ENCODE data around the gene KCTD1. TPM values are rescaled to one million over a fixed set of nuclear protein-coding genes. Genes with fewer than 3 reads are reported as not detected.
A peak's percentile ranks its signal among the peaks of the same experiment; 100 is the strongest.

KCTD1 gene
- polyA plus RNA-seq, 6 donors from 2014 or later = not detected

GRCh38 chr18:26524504-26525351 lies 23.6 kb downstream of the KCTD1 start:
- H3K27me3 Mint-ChIP-seq = no peaks in the 10 kb centered on the region
- no peak overlapping the region for H3K4me3 Mint-ChIP-seq
- no peaks in the 10 kb centered on the region for H3K36me3 Mint-ChIP-seq
- no peak for DNase-seq
- ATAC-seq (ENCODE audit: low read depth in 2 of 2) = no peak
- H3K4me1 Mint-ChIP-seq = no peaks in the 10 kb centered on the region
- no peaks in the 10 kb centered on the region for H3K9me3 Mint-ChIP-seq
- H3K27ac Mint-ChIP-seq = no peak overlapping the region

DNA sequence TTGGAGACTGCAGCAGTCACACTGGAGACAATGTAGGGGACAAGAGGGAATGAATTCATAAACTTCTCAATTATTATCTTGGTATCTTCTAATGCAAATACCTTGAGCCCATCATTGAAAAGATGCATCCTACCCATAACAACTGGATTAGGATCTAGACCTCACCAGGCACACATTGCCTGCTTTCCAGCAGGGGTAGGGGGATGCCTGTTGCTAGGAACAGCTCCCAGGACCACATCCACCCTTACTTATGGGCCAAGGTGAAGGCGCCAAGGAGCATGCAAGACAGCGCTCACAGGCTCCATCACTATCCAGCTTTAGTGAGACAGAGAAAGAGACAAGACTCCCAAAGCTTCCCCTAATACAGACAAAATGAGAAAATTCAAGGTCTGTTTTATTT lies 24.4 kb downstream of the KCTD1 start:
- no peaks in the 10 kb centered on the region for H3K27me3 Mint-ChIP-seq
- DNase-seq = no peak
- no peaks in the 10 kb centered on the region for H3K36me3 Mint-ChIP-seq
- no peaks in the 10 kb centered on the region for H3K4me1 Mint-ChIP-seq
- H3K4me3 Mint-ChIP-seq = no peak overlapping the region
- H3K27ac Mint-ChIP-seq = no peak overlapping the region
- no peaks in the 10 kb centered on the region for H3K9me3 Mint-ChIP-seq
- no peak for ATAC-seq (ENCODE audit: low read depth in 2 of 2)

- Mint-ChIP-seq H3K27me3 (no peaks in the 10 kb centered on the region), H3K4me3 (no peak overlapping the region), H3K4me1 (no peaks in the 10 kb centered on the region), H3K9me3 (no peaks in the 10 kb centered on the region), H3K36me3 (no peaks in the 10 kb centered on the region), H3K27ac (no peak overlapping the region)
- ATAC-seq (ENCODE audit: low read depth in 2 of 2) (no peak), DNase-seq (no peak)
Measured at GRCh38 chr18:26521617-26522016, 26.7 kb downstream of the KCTD1 start.

GRCh38 chr18:26520974-26521373 lies 27.4 kb downstream of the KCTD1 start:
- Mint-ChIP-seq H3K9me3 (no peaks in the 10 kb centered on the region), H3K27ac (no peak overlapping the region), H3K4me3 (no peak overlapping the region), H3K36me3 (no peaks in the 10 kb centered on the region), H3K27me3 (no peaks in the 10 kb centered on the region), H3K4me1 (no peaks in the 10 kb centered on the region)
- DNase-seq (no peak), ATAC-seq (ENCODE audit: low read depth in 2 of 2) (no peak)

DNA sequence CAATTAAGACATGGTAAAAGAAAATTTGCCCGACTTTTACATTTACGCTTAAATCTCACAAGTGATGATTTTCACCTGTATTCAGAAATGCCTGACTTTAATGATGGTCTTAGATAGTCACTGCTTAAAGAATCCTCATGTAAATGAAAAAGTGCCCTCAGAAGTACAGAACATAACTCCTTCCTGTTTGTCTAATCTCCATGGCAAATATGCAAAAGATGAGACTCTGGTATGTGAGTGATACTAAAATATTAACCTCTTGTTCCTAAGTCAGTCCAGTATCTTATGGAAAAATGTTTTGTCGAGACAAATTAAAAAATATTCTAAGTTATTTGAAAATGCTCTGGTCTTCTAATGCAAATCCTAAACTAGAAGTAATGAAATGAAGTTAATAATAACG lies 29.2 kb downstream of the KCTD1 start:
- no peaks in the 10 kb centered on the region for H3K36me3 Mint-ChIP-seq
- no peaks in the 10 kb centered on the region for H3K27me3 Mint-ChIP-seq
- H3K27ac Mint-ChIP-seq = no peak overlapping the region
- no peaks in the 10 kb centered on the region for H3K9me3 Mint-ChIP-seq
- H3K4me1 Mint-ChIP-seq = no peaks in the 10 kb centered on the region
- H3K4me3 Mint-ChIP-seq = no peak overlapping the region
- ATAC-seq (ENCODE audit: low read depth in 2 of 2) (no peak), DNase-seq (no peak)

DNA sequence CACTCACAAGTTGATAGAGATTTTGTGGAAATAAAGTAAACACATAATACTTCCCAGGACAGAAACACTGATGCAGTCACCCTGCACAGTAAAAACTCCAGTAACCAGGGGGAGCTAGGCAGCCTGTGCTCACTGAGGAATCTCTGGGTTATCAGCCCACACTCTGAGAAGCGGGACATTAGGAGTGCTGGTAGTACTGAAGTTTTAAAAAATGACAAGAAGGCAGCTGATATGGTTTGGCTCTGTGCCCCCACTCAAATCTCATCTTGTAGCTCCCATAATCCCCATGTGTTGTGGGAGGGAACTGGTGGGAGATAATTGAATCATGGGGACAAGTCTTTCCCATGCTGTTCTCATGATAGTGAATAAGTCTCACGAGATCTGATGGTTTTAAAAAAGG lies 31.4 kb downstream of the KCTD1 start:
- ATAC-seq (ENCODE audit: low read depth in 2 of 2) = no peak
- no peak overlapping the region for H3K4me3 Mint-ChIP-seq
- peak overlapping the region in 1 of 6 donors; percentile 49 for H3K27ac Mint-ChIP-seq

DNA sequence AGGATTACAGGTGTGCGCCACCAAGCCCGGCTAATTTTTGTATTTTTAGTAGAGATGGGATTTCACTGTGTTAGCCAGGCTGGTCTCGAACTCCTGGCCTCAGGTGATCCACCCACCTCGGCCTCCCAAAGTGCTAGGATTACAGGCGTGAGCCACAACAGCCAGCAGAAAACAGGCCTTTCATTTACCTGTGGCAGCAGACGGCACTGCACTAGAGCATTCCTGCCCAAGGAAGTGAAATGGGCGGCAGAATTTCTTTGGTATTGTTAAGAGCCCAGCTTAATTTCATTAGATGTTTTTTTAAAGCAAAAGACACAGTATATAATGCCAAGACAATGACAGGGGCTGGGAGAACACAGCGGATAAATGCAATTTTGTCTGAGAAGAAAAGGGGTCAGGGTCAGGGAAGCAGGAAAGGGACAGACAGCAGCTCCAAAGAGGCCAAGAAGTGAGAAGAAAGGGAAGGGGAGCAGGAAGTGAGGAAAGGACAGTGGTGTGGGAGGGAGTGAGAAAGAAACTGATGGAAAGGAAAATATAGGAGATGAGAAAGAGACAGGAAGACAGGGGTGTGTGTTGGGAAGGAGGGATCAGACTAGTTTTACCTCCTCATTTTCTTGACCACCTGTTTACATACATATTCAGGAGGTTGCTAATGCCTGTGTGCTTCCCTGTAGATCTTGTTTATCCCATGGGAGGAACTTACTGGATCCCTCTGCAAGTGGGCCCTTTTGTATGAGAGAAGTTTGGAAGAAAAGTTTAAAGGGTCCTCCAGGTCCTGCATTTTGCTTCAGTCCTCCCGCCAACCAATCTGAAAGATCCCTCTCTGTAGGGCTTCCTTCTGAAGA lies 32.5 kb downstream of the KCTD1 start:
- Mint-ChIP-seq H3K4me3 (no peak overlapping the region), H3K9me3 (no peaks in the 10 kb centered on the region), H3K4me1 (no peaks in the 10 kb centered on the region), H3K27me3 (no peaks in the 10 kb centered on the region), H3K27ac (peak overlapping the region in 1 of 6 donors; percentile 82), H3K36me3 (no peaks in the 10 kb centered on the region)
- ATAC-seq (ENCODE audit: low read depth in 2 of 2) = no peak
- DNase-seq = no peak

More for the DNA sequence above, 31.4 kb downstream of the KCTD1 start:
- Mint-ChIP-seq H3K36me3 (no peaks in the 10 kb centered on the region), H3K9me3 (no peaks in the 10 kb centered on the region), H3K27me3 (no peaks in the 10 kb centered on the region), H3K4me1 (no peaks in the 10 kb centered on the region)
- no peak for DNase-seq

DNA sequence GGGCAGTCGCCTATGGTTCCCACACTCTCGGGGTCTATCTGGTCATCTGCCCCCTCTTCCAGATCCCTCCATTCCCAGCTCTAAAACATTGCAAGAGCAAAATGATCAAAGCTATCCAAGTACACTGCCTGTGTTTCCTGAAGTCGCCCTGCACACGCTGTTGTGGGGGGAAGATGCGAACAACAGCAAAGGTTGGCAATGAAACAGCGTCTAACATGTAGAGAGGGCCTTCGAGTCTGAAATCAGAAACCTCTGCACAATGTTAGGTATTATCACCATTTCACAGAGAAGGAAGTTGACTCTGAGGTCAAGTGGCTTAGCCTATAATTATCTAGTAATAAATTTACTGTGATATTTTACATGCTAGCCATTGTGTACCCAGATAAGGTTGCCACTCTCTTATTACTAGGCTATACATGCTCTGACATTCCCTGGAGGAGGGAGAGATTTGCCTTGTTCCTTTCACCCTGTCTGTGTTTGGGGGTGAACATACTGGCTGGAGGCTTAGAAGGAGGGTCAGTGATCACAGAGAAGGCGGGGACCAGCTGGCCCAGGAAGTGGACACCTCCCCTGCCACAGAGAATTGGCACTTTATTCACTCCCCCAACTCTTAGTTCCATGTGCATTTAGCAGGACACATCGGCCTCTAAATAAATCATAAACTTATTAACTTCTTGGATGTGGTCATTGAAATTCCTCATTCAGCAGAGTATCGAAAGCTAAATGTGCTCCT lies 36.8 kb downstream of the KCTD1 start:
- Mint-ChIP-seq H3K9me3 (no peaks in the 10 kb centered on the region), H3K4me3 (no peak overlapping the region), H3K27ac (no peak overlapping the region), H3K36me3 (no peaks in the 10 kb centered on the region), H3K4me1 (no peaks in the 10 kb centered on the region), H3K27me3 (no peaks in the 10 kb centered on the region)
- DNase-seq (no peak), ATAC-seq (ENCODE audit: low read depth in 2 of 2) (no peak)

DNA sequence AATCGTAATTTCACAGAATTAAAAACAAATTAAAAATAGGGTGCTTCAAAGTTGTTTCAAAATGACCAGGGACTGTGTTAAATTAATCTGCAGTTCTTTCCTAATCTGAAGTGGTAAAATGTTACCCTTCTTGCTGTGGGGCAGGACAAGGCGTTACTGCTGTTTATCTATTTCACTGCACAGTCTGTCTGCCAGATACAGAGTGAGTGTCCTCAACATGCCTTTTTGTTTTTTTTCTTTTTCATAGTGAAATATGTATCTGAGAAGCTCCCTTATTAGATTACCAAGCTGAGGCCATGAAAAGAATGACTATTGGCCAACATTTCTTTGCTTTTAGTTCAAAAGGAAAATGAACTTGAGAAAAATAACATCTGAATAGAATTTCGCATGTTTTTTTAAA lies 38.0 kb downstream of the KCTD1 start:
- Mint-ChIP-seq H3K4me1 (no peaks in the 10 kb centered on the region), H3K4me3 (no peak overlapping the region), H3K27me3 (no peaks in the 10 kb centered on the region), H3K36me3 (no peaks in the 10 kb centered on the region), H3K27ac (no peak overlapping the region), H3K9me3 (peaks cover 0 to 2% (median 0%) of the 10 kb centered on the region in 7 donors)
- ATAC-seq (ENCODE audit: low read depth in 2 of 2) (no peak), DNase-seq (no peak)

DNA sequence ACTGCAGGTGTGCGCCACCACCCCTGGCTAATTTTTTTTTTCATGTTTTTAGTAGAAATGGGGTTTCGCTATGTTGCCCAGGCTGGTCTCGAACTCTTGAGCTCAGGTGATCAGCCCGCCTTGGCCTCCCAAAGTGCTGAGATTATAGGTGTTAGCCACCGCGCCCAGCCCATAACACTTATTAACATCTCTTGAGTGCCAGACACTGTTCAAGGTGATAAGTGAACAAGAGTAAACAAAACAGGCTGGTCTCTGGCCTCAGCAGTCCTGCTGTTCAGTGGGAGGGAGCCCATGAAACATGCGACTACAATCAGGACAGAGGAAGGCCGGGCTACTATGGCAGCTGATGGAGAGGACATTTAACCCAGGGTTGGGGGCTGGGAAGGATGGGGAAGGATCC lies 42.3 kb downstream of the KCTD1 start:
- Mint-ChIP-seq H3K36me3 (no peaks in the 10 kb centered on the region), H3K27me3 (no peaks in the 10 kb centered on the region), H3K4me3 (no peak overlapping the region), H3K27ac (no peak overlapping the region), H3K9me3 (peaks cover 0 to 3% (median 0%) of the 10 kb centered on the region in 7 donors), H3K4me1 (no peaks in the 10 kb centered on the region)
- DNase-seq (no peak), ATAC-seq (ENCODE audit: low read depth in 2 of 2) (no peak)

- Mint-ChIP-seq H3K27me3 (no peaks in the 10 kb centered on the region), H3K4me1 (no peaks in the 10 kb centered on the region), H3K9me3 (peaks cover 0 to 3% (median 0%) of the 10 kb centered on the region in 7 donors), H3K4me3 (no peak overlapping the region), H3K36me3 (no peaks in the 10 kb centered on the region), H3K27ac (peak overlapping the region in 1 of 6 donors; percentile 78)
- DNase-seq (no peak), ATAC-seq (ENCODE audit: low read depth in 2 of 2) (no peak)
Measured at GRCh38 chr18:26504831-26505230, 43.5 kb downstream of the KCTD1 start.

DNA sequence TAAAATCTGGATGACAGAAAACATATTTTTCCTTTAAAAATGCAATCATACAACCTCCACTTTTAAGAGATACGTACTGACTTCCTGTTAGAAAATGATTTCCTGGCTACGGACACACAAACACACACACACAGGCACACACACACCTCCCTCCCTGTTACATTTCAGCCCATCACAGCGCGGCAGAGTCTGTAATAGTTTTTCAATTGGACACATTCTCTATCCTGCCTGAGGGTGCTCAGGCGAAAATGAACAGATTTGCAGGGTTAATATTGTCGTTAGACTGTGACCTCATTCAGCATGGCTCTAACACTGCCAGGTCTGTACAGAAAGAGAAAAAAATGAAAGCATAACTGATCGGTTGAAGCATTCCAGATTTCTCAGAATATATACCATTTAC lies 45.0 kb downstream of the KCTD1 start:
- Mint-ChIP-seq H3K4me3 (no peak overlapping the region), H3K9me3 (peaks cover 0 to 3% (median 0%) of the 10 kb centered on the region in 7 donors), H3K27me3 (no peaks in the 10 kb centered on the region), H3K36me3 (no peaks in the 10 kb centered on the region), H3K4me1 (no peaks in the 10 kb centered on the region), H3K27ac (peak overlapping the region in 1 of 6 donors; percentile 15)
- ATAC-seq (ENCODE audit: low read depth in 2 of 2) = no peak
- DNase-seq = no peak

DNA sequence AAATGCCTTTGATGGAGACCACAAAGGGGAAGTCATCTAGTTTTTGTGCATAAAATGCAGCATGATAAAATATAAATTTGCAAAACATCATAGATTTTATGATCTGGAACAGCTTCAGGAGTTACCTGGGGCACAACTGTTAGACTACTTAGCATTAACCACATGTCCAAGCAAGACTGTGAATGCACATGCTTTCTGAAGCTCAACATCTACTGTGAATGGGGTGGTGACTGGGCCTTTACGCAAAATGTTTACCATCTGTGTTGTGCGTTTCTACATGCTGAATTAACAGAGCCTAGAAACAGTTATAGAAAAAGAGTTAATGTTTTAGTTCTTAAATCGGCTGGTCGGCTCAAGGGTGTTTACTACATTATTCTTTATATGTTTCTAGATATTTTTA lies 45.5 kb downstream of the KCTD1 start:
- H3K27me3 Mint-ChIP-seq = no peaks in the 10 kb centered on the region
- ATAC-seq (ENCODE audit: low read depth in 2 of 2) (no peak), DNase-seq (no peak)
- H3K4me1 Mint-ChIP-seq = no peaks in the 10 kb centered on the region
- H3K27ac Mint-ChIP-seq = no peak overlapping the region
- H3K36me3 Mint-ChIP-seq = no peaks in the 10 kb centered on the region
- no peak overlapping the region for H3K4me3 Mint-ChIP-seq
- H3K9me3 Mint-ChIP-seq = peaks cover 0 to 3% (median 0%) of the 10 kb centered on the region in 7 donors
